ENCODE results near the gene GID8. TPM values are rescaled to one million over a fixed set of nuclear protein-coding genes. Genes with fewer than 3 reads are reported as not detected.
A peak's percentile ranks its signal among the peaks of the same experiment; 100 is the strongest.

GID8 gene
- total RNA-seq, 2 experiments from 2014 or later, result 39.6 to 46.1 TPM

DNA sequence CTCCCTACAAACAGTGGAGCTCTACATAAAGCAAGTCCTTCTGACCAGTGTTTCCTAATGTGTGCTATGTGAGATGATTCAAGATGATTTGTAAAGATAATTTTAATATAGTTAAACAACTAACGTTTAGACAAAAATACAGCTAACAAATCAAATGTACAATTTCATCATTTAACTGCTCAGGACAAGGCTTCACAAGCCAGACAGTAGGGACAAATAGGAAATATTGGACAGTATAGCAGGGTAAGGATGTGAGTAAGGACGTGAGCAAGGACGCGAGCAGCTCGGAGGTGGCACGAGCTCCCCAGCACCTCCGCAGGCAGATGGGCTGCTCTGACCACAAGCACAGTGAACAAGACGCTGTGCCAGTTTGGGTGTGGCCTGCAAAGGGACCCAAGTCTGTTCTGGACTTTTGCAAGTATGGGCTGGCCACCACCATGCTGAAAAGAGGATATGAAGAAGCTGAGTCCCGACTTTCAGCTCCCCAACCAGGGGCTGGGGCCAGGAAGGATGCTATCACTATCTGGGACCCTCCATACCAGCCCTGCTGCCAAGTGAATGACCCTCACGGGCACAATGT lies 26.2 kb upstream of the GID8 start:
- Histone ChIP-seq H3K9me3 (ENCODE audit: control insufficient read depth in 1 of 2, insufficient read depth in 1 of 2, low read length in 2 of 2) (no peaks in the 10 kb centered on the region), H3K36me3 (ENCODE audit: insufficient read depth, low read length) (peaks cover 71% of the 10 kb centered on the region), H3K4me3 (ENCODE audit: low read length) (no peak overlapping the region), H3K27ac (ENCODE audit: low read depth in 1 of 2, low read length in 2 of 2) (no peak overlapping the region), H3K4me1 (ENCODE audit: insufficient read depth, low read length) (peaks cover 38% of the 10 kb centered on the region), H3K27me3 (ENCODE audit: control insufficient read depth in 1 of 2, insufficient read depth in 2 of 2, low read length in 2 of 2) (no peaks in the 10 kb centered on the region)
- TF ChIP-seq, protein P1, sequence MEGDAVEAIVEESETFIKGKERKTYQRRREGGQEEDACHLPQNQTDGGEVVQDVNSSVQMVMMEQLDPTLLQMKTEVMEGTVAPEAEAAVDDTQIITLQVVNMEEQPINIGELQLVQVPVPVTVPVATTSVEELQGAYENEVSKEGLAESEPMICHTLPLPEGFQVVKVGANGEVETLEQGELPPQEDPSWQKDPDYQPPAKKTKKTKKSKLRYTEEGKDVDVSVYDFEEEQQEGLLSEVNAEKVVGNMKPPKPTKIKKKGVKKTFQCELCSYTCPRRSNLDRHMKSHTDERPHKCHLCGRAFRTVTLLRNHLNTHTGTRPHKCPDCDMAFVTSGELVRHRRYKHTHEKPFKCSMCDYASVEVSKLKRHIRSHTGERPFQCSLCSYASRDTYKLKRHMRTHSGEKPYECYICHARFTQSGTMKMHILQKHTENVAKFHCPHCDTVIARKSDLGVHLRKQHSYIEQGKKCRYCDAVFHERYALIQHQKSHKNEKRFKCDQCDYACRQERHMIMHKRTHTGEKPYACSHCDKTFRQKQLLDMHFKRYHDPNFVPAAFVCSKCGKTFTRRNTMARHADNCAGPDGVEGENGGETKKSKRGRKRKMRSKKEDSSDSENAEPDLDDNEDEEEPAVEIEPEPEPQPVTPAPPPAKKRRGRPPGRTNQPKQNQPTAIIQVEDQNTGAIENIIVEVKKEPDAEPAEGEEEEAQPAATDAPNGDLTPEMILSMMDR (IDR thresholded peaks at IDR 0.05), result no peak
- Mint-ChIP-seq H3K36me3 (ENCODE audit: low read depth) (peaks cover 74% of the 10 kb centered on the region), H3K27ac (no peak overlapping the region), H3K4me3 (no peak overlapping the region), H3K27me3 (no peaks in the 10 kb centered on the region), H3K4me1 (ENCODE audit: low read depth) (peaks cover 73% of the 10 kb centered on the region), H3K9me3 (no peaks in the 10 kb centered on the region)
- ChIA-PET CTCF (interaction anchor here (1.0 to 1.7 kb wide), 2 partner anchors 11 to 18 kb away, joined by 3 to 7 read pairs; no protein-coding TSS in a partner anchor), POLR2A (interaction anchor here (0.8 to 1.0 kb wide), 2 partner anchors 20 to 35 kb away, joined by 3 read pairs; no protein-coding TSS in a partner anchor)
- no peak for ATAC-seq (ENCODE audit: poor library complexity)
- DNase-seq, result no peak
- intact Hi-C loops (cut with DNase I, micrococcal nuclease), result no loop called here

DNA sequence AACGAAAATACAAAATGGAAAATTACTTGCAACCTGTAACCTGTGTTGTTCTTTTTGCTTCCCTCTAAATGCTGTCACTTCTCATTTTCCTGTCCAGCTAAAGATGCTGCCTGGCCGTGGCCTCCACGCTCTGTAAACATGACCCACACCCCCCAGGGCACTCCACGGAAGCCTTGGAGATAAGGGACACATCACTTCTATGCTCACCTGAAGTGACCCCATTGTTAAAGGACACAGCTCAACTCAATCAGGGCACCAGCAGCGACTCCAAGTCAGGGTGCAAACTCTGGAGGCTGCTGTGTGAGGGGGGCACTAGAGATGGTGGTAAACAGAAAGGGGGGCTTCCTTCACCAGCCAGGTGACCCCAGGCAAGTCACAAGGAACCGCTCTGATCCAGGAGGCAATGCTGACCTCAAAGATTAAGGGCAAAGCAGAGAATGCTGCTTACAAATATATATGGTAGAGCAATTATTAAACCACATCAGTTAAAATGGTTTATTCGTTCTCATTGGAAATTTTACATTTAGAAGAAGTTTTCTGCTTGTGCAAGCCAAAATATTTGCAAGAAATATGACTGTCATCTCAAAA lies 24.8 kb upstream of the GID8 start:
- Histone ChIP-seq H3K36me3 (ENCODE audit: insufficient read depth, low read length) (peaks cover 58% of the 10 kb centered on the region), H3K27ac (ENCODE audit: low read depth in 1 of 2, low read length in 2 of 2) (no peak overlapping the region), H3K27me3 (ENCODE audit: control insufficient read depth in 1 of 2, insufficient read depth in 2 of 2, low read length in 2 of 2) (no peaks in the 10 kb centered on the region), H3K4me3 (ENCODE audit: low read length) (no peak overlapping the region), H3K9me3 (ENCODE audit: control insufficient read depth in 1 of 2, insufficient read depth in 1 of 2, low read length in 2 of 2) (no peaks in the 10 kb centered on the region), H3K4me1 (ENCODE audit: insufficient read depth, low read length) (peaks cover 52% of the 10 kb centered on the region)
- intact Hi-C loops (cut with DNase I, micrococcal nuclease), result no loop called here
- Mint-ChIP-seq H3K27me3 (no peaks in the 10 kb centered on the region), H3K9me3 (no peaks in the 10 kb centered on the region), H3K4me1 (ENCODE audit: low read depth) (peaks cover 80% of the 10 kb centered on the region), H3K36me3 (ENCODE audit: low read depth) (peaks cover 63% of the 10 kb centered on the region), H3K4me3 (no peak overlapping the region), H3K27ac (no peak overlapping the region)
- POLR2A ChIA-PET, result interaction anchor here (2.2 kb wide), 1 partner anchor 10 kb away, joined by 6 read pairs; no protein-coding TSS in a partner anchor
- DNase-seq (no peak), ATAC-seq (ENCODE audit: poor library complexity) (no peak)
- CTCF ChIA-PET, result interaction anchor here (0.7 kb wide), 1 partner anchor 96 kb away, joined by 3 read pairs; no protein-coding TSS in a partner anchor
- TF ChIP-seq, protein P1 (IDR thresholded peaks at IDR 0.05), result no peak

DNA sequence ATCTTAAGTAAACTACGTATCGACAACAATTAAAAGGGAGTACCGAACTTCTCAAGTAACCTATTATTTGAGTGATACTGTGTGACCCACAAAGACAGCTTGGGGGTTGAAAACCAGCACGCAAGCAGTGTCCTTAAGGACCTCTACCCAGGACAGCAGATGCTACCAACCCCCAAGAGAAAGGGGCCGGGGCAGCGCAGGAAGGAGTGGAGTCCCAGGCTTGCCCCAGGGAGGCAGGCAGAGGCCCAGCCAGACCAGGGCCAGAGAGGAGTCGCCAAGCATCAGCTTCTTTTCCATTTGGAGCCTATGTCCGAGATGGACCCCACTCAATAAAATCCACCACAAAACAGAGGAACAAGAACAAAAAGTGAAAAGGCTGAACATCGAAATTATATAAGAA lies 23.5 kb upstream of the GID8 start:
- Mint-ChIP-seq H3K27ac (peak overlapping the region; percentile 80), H3K4me1 (ENCODE audit: low read depth) (peaks cover 87% of the 10 kb centered on the region), H3K27me3 (no peaks in the 10 kb centered on the region), H3K4me3 (no peak overlapping the region), H3K9me3 (no peaks in the 10 kb centered on the region), H3K36me3 (ENCODE audit: low read depth) (peaks cover 50% of the 10 kb centered on the region)
- Histone ChIP-seq H3K9me3 (ENCODE audit: control insufficient read depth in 1 of 2, insufficient read depth in 1 of 2, low read length in 2 of 2) (no peaks in the 10 kb centered on the region), H3K4me3 (ENCODE audit: low read length) (no peak overlapping the region), H3K4me1 (ENCODE audit: insufficient read depth, low read length) (peaks cover 57% of the 10 kb centered on the region), H3K36me3 (ENCODE audit: insufficient read depth, low read length) (peaks cover 45% of the 10 kb centered on the region), H3K27ac (ENCODE audit: low read depth in 1 of 2, low read length in 2 of 2) (peak overlapping the region in 1 of 2 donors; percentile 6), H3K27me3 (ENCODE audit: control insufficient read depth in 1 of 2, insufficient read depth in 2 of 2, low read length in 2 of 2) (no peaks in the 10 kb centered on the region)
- ChIA-PET POLR2A (interaction anchor here (1.0 to 2.2 kb wide), 3 partner anchors 11 to 15 kb away, joined by 3 to 6 read pairs (median 5); no protein-coding TSS in a partner anchor), CTCF (interaction anchor here (1.5 to 3.0 kb wide), 2 partner anchors 14 to 90 kb away, joined by 3 to 15 read pairs; no protein-coding TSS in a partner anchor)
- DNase-seq (no peak), ATAC-seq (ENCODE audit: poor library complexity) (no peak)
- intact Hi-C loops (cut with DNase I, micrococcal nuclease), result no loop called here
- TF ChIP-seq, protein P1 (IDR thresholded peaks at IDR 0.05), result no peak

All from CD4-positive, alpha-beta T cell (primary cell).